Measurements from ENCODE around the gene MPIG6B. TPM values are rescaled to one million over a fixed set of nuclear protein-coding genes. Genes with fewer than 3 reads are reported as not detected.
A peak's percentile ranks its signal among the peaks of the same experiment; 100 is the strongest.
"Not testable (repeated sequence)": the region's sequence is repeated elsewhere in the genome, so short reads cannot be mapped to it uniquely, and the experiment has no call there.

Gene MPIG6B
- total RNA-seq, 6 donors from 2014 or later = 0.30 to 4.1 (median 1.2) TPM; not detected in 1

- TF ChIP-seq POLR2AphosphoS5 (IDR thresholded peaks at IDR 0.05) = no peak
- no peak for TF ChIP-seq EP300 (IDR thresholded peaks at IDR 0.05)
- no peak for TF ChIP-seq POLR2A (IDR thresholded peaks at IDR 0.05)
- TF ChIP-seq CTCF (IDR thresholded peaks at IDR 0.05) = no peak
- DNase-seq = no peak
- no peak overlapping the region for H3K27ac ChIP-seq
- H3K9me3 ChIP-seq = no peaks in the 10 kb centered on the region
- no peaks in the 10 kb centered on the region for H3K36me3 ChIP-seq
- H3K4me1 ChIP-seq = peaks cover 8 to 20% (median 15%) of the 10 kb centered on the region in 4 donors
- H3K4me3 ChIP-seq = no peak overlapping the region
- no peaks in the 10 kb centered on the region for H3K27me3 ChIP-seq
- WGBS, 2 donors = 98 to 100% methylated on average over 3 of the region's 3 CpGs
- ATAC-seq (ENCODE audit: low FRiP score in 2 of 2) = no peak
These were observed 14.9 kb upstream of the MPIG6B start for GRCh38 chr6:31708224-31708623.

GRCh38 chr6:31709157-31709556 is 14.0 kb upstream of the MPIG6B start:
- not testable (repeated sequence) for H3K27ac ChIP-seq; H3K9me3 ChIP-seq; H3K27me3 ChIP-seq; ATAC-seq (ENCODE audit: low FRiP score in 2 of 2); H3K36me3 ChIP-seq; H3K4me3 ChIP-seq
- WGBS, 2 donors = 66 to 78% methylated on average over 11 of the region's 11 CpGs
- H3K4me1 ChIP-seq = peaks cover 4 to 13% (median 10%) of the 10 kb centered on the region in 4 donors
- peak in 1 of 2 donors; percentile 66 for DNase-seq

GRCh38 chr6:31710523-31711219 is 12.5 kb upstream of the MPIG6B start:
- ATAC-seq (ENCODE audit: low FRiP score in 2 of 2) (no peak), DNase-seq (no peak)
- Histone ChIP-seq H3K9me3 (no peaks in the 10 kb centered on the region), H3K27ac (peak overlapping the region in 2 of 4 donors; percentile 15 to 41), H3K36me3 (no peaks in the 10 kb centered on the region), H3K27me3 (no peaks in the 10 kb centered on the region), H3K4me3 (no peak overlapping the region), H3K4me1 (peaks cover 4 to 12% (median 10%) of the 10 kb centered on the region in 4 donors)
- TF ChIP-seq POLR2A (IDR thresholded peaks at IDR 0.05) = no peak
- TF ChIP-seq POLR2AphosphoS5 (IDR thresholded peaks at IDR 0.05) = no peak
- no peak for TF ChIP-seq EP300 (IDR thresholded peaks at IDR 0.05)
- TF ChIP-seq CTCF (IDR thresholded peaks at IDR 0.05) = no peak
- 61 to 75% methylated on average over 5 of the region's 5 CpGs for WGBS, 2 donors

- Histone ChIP-seq H3K4me3 (no peak overlapping the region), H3K4me1 (peaks cover 4 to 12% (median 10%) of the 10 kb centered on the region in 4 donors), H3K27me3 (no peaks in the 10 kb centered on the region), H3K27ac (peak overlapping the region in 2 of 4 donors; percentile 0 to 41), H3K9me3 (no peaks in the 10 kb centered on the region), H3K36me3 (no peaks in the 10 kb centered on the region)
- no peak for TF ChIP-seq POLR2A (IDR thresholded peaks at IDR 0.05)
- TF ChIP-seq EP300 (IDR thresholded peaks at IDR 0.05) = peak in 1 of 4 donors; percentile 26
- no peak for TF ChIP-seq CTCF (IDR thresholded peaks at IDR 0.05)
- TF ChIP-seq POLR2AphosphoS5 (IDR thresholded peaks at IDR 0.05) = peak in 1 of 2 donors; percentile 68
- 41 to 51% methylated on average over 7 to 8 of the region's 8 CpGs for WGBS, 2 donors
- ATAC-seq (ENCODE audit: low FRiP score in 2 of 2) = peak; percentile 16 to 17
- DNase-seq = peak in 1 of 2 donors; percentile 64
These were observed 11.9 kb upstream of the MPIG6B start for GRCh38 chr6:31711233-31711632.

GRCh38 chr6:31712296-31712695 is 10.9 kb upstream of the MPIG6B start:
- DNase-seq (peak in 1 of 2 donors; percentile 36), ATAC-seq (ENCODE audit: low FRiP score in 2 of 2) (peak in 1 of 2 donors; percentile 43)
- H3K36me3 ChIP-seq = no peaks in the 10 kb centered on the region
- H3K4me1 ChIP-seq = peaks cover 4 to 12% (median 10%) of the 10 kb centered on the region in 4 donors
- TF ChIP-seq EP300 (IDR thresholded peaks at IDR 0.05) (no peak), POLR2AphosphoS5 (IDR thresholded peaks at IDR 0.05) (no peak), CTCF (IDR thresholded peaks at IDR 0.05) (peak in 1 of 6 experiments; percentile 25), POLR2A (IDR thresholded peaks at IDR 0.05) (no peak)
- no peaks in the 10 kb centered on the region for H3K27me3 ChIP-seq
- no peak overlapping the region for H3K4me3 ChIP-seq
- WGBS, 2 donors = 85 to 89% methylated on average over 8 of the region's 8 CpGs
- H3K27ac ChIP-seq = no peak overlapping the region
- no peaks in the 10 kb centered on the region for H3K9me3 ChIP-seq

Data from upper lobe of left lung (tissue), 6 donors.